ENCODE results near the gene TUSC1.
A peak's percentile ranks its signal among the peaks of the same experiment; 100 is the strongest.
"Not testable (repeated sequence)": the region's sequence is repeated elsewhere in the genome, so short reads cannot be mapped to it uniquely, and the experiment has no call there.

TUSC1 gene

DNA sequence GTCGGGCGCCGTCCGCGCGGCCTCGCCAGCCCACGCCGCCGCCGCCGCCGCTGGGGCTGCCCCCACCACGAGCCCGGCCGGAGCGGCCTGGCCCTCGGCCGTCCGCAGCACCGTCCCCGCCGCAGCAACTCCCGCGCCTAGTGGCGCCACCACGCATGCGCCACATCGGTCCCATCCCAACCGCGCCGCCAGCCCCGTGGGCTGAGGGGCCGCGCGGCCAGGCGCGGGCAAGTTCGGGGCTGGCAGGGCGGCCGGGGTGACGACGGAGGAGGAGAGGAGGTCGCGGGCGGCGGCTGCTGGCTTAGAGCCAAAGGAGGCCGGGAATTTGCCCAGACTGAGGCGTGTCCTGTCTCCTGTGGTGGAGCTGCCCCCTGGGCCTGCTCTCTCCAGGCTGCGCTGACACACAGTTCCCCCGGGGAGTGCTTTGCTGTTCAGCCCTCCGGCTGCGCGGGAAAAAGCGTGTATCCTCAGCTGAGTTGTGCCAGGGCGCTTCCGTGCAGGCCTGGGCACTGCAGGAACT, at the start of gene TUSC1:
TUSC1 (minus strand) TSS at position 298 of the 520 bp plus-strand sequence; CDS start at position 166, 132 bp downstream.
- peak; percentile 17 for DNase-seq

DNA sequence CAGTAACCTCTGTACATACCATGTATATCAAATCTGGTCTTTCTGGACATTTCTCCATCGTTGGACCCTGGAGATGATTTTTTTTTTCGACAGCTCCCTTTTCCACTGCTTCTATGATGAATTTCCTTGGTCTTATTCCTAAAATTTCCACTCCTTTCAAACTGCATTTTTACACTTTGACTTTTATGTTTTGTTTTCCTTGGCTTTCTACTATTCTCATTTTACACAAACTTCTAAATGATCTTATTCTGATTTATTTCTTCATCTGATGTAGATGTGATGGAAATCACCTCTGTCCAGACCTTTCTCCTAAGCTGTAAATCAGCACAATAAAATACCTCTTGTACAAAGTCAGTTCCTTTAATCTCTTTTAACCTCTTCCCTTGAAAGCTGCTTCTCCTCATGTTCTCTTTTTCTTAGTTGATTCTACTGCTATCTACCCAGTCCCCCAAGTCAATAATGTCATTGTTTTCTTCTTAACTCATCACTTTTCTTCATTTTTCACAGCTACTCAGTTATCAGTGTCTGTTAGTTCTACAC, 48.7 kb upstream of the TUSC1 start:
- no peak for DNase-seq

DNA sequence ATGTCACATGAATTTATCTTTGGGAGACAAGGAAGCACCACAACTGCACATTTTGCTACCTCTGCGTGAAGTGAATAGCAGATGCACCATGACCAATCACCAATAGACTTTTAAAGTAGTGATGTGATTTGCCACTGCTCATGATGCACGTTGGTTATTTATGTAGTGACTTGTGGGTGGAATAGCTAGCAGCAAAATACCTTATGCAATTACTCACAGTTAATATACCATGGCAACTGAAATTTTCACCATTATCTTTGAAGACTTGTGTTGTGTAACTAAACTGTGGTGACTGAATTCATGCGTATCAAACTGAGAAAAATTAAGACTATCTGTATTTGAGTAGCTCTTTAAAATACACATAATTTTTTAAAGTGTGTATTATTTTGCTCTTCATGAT, 46.2 kb upstream of the TUSC1 start:
- DNase-seq, result no peak

DNA sequence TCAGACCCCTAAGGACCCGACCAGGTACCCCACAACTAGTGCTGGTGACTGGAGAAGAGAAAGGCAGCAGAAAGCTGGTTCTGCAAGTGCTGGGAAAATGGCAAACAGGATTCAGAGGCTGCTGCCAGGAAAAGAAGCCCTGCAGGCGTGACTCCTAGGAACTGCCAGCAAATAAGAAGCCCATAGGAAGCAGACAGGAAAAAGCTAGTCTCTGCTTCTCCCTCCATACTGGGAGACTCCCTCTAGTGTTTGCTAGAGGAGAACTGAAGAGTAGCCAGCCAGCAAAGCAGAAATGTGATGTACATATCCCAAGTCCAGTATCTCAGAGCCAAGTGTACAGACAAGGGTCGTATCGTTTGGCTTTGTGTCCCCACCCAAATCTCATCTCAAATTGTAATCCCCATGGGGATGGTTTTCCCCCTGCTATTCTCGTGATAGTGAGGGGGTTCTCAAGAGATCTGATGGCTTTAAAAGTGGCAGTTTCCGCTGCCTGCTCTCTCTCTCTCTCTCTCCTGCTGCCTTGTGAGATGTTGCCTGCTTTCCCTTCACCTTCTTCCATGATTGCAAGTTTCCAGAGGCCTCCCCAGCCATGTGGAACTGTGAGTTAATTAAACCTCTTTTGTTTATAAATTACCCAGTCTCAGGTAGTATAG, 38.1 kb upstream of the TUSC1 start:
- no peak for DNase-seq

DNA sequence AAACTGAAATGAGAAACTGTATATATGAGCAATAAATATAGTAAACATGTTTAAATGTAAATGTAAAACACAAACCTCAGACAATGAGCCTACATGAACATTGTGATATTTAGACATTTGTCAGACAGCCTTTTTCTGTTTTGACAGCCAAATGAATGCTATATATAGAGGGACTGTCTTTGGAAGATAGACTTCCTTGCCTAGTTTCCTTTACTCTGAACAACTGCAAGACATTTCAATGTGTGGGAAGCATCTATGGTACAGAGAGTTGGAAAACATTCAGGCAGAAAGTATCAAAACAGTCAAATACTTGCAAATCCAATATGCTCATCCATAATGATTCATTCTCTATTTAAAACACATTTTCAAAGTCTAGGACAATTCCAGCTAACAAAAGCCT, 31.7 kb upstream of the TUSC1 start:
- DNase-seq, result no peak

DNA sequence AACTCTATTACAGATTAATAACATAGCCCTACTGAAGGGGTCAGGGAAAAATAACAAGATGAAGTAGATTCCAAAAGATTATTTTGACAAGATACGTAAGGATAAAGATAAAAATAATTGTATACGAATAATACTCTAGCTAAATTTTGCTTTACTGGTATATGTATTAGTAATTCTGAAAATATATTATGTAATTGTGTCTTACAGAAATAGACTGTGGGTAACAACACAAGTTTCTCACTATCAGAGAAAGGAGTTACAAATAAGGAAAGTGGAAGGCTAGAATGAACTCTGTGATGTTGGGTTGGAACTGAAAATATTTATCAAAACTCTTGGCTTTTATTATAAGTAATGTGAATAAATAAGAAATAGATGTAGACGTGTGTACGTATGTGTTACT, 26.6 kb upstream of the TUSC1 start:
- no peak for DNase-seq

DNA sequence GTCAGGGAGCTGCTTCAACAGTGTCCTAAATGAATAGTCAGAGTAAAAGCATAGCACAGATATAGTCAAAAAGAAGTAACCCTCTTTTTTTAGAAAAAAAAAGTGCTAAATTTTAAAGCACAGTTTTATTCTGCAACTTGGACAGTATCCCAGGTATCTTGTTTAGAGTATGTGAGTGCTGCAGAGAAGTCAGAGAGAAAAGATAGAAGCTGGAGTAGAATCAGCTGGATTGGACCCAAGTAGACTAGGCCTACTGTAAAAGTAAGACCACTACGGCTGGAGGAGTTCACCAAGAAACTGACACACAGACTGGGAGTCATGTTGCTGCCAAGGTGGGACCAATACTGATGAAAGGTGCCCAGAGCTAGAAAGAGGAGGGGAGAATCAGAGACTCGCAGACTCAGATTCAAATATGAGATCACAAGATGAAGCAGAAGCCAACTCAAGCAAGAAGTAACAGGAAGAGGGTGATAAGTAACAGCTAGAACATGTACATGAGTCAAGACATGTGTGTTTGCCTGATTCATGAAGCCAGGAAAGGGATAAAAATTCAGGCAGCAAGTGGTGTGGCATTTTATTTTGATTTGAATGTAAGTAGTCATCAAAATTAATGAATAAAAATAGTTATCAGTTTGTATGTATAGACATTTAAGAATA, 25.6 kb upstream of the TUSC1 start:
- DNase-seq, result no peak

DNA sequence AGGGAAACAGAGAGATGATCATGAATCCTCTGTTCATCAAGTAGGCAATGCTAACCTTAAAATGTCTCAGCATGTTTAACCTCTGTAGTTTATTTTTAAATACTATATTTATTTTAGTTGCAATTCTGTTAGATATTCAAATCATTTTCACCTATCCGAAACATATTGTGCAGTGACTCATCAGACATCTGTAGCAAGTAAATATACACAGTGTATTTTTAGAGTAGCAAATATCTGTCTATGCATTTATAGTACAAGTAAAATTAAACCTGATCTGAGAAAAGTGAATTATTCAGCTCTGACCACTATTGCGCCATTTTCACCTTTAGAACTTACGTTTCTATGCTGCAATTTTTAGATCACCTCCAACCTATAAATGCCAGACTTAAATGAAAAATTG, 24.3 kb upstream of the TUSC1 start:
- no peak for DNase-seq

DNA sequence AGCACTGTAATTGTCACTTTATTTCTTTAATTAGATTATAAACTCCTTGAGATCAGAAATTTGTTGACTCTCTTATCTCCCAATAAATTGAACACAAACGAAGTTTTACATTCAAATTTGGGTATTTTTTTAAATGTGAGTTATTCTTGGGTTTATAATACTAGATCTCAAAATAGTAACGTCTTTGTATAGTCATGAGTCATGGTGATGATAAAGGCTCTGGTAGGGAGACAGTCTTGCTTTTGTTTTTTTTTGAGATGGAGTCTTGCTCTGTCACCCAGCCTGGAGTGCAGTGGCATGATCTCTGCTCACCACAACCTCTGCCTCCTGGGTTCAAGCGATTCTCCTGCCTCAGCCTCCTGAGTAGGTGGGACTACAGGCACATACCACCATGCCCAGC, 22.7 kb upstream of the TUSC1 start:
- DNase-seq, result not testable (repeated sequence)

DNA sequence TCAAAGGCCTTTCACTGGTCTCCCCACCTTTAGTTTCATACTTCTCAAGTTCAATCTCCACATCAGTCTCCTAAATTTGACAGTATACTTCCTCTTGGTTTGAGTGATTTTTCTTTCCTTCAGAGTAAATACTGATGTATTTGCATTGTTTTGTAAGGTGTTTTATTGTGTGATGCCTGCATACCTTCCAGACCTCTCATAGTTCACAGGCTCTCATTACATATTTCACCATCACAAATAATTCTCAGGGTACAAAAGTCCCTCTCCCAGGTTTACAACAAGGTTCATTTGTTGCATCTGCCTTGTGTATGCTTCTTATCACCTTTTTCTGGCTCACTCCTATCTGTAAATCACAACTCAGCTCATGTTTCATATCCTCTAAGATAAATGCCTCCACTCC, 22.2 kb upstream of the TUSC1 start:
- DNase-seq, result no peak

DNA sequence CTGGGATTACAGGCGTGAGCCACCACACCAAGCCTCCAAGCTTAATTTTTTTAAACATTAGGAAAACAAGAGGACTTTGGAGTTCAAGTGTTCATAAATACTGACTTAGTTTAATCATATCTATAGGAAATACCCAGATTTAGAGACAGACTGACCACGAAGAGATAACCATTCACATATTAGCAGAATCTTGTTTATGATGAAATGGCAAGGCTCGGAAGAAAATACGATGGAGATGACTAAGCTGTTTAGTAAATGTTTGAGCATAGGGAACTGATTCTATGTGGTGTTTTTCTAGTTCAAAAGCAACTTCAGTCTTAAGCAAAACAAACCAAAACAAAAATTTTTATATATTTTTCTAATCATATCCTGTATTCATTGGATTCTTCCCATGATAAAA, 13.5 kb upstream of the TUSC1 start:
- no peak for DNase-seq

DNA sequence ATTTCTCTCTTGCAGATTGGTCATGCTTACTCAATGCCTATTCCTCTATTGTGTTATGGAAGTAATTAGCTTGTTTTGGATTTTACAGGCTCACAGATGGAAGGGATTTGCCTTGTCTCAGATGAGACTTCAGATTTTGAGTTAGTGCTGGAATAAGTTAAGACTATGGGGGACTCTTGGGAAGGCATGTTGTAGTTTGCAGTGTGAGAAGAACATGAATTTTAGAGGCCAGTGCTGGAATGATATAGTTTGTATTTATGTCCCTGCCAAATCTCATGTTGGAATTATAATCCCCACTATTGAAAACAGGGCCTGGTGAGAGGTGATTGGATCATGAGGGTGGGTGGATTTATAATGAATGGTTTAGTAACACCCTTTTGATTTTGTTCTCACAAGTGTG, 6.1 kb upstream of the TUSC1 start:
- DNase-seq, result no peak

DNA sequence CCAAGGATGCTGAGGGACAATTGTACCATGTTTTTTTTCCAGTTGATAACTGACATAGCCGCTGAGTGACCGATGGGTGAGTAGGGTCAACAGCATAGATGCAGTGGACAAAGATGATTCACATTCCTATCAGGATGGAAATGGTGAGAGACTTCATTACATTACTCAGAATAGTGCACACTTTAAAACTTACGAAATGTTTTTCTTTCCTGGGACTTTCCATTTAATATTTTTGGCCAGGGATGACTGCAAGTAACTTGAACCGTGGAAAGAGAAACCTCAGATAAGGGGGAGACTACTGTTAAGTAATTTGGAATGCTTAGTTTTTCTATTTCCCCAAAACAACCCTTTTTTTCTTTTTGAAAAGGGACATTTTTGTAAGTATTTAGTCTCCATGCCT, 3.0 kb upstream of the TUSC1 start:
- DNase-seq, result no peak

DNA sequence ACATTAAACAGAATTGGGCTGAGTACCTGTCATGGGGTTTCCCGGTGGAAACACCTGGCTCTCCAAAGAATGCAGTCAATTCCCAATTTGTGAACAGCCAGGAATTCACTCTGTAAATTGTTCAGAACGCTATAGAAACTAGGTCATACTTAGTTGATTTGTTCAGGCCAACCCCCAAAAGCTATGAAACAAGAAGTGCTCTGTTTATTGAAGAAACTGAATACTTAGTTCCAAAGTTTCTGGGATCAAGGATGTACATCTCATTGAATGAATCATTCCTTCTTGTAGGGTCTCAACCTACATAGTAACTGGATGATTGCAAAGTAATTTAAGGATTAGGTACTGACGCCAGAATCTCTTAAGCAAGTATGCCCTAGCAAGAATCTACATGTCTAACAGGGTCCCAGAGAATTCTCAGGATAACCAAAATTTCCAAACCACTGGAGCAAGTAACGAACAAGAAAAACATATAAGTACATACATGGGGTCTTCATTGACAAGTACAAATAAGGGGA, 659 bp upstream of the TUSC1 start:
- no peak for DNase-seq

DNA sequence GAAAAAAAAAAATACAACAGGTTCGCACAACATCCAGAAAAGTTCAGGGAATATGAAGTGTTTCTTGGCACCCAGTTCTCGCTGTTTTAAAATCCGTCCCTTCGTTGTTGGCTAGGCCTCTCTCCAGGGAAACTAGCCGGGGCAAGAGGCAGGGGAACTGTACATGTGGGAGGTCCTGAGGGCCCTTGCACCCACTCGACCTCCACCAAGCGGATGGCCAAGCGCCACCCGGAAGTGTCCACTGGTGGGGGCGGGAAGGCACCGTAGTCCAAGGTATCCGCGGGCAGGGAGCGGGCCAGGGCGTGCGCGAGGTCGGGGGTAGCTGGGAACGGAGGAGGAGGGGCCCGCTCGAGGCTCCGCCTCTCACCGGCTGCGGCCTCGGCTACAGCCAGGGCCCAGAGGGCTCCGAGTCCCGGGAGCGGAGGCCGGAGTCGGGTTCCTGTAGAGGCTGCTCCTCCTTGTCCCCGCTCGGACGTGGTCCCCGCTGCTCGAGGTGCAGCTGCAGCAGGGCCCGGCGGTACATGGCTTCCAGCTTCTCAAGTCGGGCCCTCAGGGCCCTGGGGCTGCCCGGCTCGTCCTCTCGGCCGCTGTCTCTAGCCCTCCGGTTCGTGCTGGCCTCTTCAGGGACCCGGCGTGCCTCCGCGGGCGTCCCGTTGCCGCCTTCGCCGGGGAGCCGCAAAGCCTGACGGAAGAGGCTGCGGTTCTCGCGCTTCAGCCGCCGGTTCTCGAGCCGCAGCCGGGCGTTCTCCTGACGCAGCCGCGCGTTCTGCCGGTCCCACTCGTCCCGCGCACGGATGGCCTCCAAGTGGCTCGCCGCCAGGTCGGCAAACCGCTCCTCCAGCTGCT, 720 bp downstream of the TUSC1 start:
- peak; percentile 15 for DNase-seq

DNA sequence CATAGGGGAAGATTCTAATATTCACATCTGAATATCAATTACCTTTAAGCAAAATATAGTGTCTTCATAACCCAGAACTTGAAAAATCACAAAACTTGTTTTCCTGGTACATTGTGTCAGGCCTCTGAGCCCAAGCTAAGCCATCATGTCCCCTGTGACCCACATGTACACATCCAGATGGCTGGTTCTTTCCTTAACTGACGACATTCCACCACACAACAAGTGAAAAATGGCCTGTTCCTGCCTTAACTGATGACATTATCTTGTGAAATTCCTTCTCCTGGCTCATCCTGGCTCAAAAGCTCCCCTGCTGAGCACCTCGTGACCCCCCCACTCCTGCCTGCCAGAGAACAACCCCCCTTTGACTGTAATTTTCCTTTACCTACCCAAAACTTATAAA, 2.4 kb downstream of the TUSC1 start:
- DNase-seq, result not testable (repeated sequence)

DNA sequence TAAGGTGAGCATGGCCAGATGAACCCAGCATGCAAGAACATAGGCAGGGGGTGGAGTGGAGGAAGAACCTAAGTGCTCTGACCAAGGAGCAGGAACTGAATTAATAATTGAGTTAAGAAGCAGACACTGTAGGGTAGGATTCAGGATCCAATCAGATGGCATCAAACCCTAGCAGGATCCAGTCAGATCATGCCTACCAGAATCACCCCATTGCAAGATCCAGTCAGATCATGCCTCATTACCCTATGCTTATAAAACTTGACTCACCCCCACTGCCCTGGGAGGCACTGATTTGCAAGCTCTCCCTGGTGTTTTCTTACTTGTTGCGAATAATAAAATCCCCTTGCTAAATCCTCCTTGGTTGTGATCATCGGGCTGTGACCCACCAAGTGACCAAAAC, 19.7 kb downstream of the TUSC1 start:
- no peak for DNase-seq

DNA sequence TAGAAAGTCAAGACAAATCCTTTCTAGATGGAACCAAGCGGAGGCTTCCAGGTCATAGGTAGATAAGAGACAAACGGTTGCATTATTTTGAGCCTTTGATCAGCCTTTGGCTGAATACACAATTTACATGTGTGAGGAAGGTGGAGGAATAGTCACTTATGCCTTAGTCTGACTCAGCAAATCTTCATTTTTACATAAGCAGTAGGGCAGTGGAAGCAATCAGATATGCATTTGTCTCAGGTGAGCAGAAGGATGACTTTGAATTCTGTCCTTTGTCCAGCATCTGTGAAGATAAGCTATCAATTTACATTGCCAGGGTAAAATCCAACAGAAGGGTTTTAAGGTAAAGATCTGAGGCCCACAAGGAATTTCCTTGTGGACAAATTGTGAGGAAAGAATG, 23.8 kb downstream of the TUSC1 start:
- no peak for DNase-seq

DNA sequence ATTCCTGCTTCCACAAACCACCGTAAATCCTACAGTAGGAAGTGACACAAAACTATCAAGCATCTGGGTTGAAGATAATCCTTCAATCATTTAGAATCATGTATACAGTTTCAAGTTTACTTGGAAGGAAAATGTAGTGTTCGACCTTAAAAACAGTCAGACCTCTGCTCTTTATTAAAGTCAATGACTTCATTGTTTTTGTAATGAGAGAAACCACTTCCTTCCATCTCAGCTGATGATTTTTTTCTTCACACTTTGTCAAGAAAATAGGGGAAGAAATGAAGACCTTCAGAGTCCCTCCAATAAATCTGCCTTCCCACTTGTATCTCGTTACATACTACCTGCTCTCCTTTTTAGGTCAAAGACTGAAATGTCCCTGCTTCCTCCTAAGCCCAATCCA, 30.1 kb downstream of the TUSC1 start:
- DNase-seq, result no peak

DNA sequence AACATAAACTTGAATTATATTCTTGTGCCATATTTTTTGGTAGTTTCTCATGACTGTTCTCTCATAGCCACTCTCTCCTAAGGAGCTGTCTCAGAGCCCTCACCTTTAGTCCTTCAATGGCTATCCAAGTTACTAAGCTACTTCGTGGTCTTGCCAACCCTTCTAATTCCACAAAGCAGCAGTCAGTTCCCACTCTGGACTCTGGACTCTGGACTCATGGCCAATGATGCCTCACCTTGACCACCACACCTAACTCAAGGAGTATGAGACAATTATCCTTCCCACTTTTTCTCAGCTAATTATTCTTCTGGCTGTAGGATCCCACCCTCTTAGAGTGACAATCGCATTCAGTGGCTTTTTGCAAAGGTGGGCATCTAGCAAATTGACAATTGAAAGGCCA, 42.2 kb downstream of the TUSC1 start:
- no peak for DNase-seq

DNA sequence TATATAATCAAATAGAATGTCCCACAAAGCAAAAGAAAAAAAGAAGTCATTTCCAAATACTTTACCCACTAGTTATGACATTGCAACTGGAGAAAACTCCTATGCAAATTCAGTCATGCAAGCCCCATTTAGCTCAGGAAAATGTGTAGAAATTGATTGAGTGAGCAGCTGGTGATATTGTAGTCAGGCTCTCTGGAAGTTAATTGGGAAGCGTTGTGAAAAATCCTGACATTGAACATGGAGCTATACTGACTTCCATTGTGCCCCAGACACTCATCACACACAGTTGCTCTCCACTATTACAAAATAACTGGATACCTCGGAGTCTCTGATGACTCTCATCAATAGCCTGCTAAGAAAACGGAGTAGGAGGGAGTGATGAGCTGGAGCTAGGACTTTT, 49.0 kb downstream of the TUSC1 start:
- DNase-seq, result no peak
